Stimulated activated CD4-positive, alpha-beta T cell treated with anti-CD3 and anti-CD28 coated beads, TNF-alpha, amount 100 ng/mL, for 48 hours (primary cell): ENCODE measurements around the gene ANO4.
"Not testable (repeated sequence)": the region's sequence is repeated elsewhere in the genome, so short reads cannot be mapped to it uniquely, and the experiment has no call there.

Experiments
- DNase-seq, 3 donors: peaks; one replicate each; pipeline ENCODE4 v3.0.0-alpha.2; 2020; ENCODE audit warnings: low read depth in 3 of 3

Gene ANO4

DNA sequence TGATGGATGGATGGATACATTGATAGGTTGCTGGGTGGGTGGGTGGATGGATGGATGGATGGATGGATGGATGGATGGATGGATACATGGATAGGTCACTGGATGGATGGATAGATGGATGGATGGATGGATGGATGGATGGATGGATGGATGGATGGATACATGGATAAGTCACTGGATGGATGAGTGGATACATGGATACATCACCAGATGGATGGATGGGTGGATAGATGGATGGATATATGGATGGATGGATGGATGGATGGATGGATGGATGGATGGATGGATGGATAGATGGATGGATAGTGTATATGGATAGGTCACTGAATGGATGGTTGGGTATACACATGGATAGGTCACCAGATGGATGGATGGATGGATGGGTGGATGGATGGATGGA, 194.9 kb downstream of the ANO4 start:
- DNase-seq = not testable (repeated sequence)

DNA sequence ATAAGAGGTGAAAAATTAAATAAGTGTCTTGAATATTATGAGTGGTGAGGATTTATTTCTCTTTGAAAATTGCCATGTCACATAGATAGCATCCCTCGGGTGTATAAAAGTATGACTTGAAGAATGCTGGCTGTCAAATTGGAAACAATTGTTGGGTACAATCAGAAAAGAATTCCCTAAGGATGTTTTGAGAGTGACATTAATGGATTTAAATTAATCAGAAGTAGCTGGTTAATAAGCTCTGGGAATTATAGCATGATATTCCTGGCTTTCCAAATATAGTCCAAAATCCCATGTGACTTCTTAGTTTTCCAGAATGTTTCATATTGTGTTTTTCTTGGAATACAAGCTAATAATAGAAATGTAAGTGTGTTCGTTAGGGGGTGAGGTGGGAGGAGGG, 196.5 kb downstream of the ANO4 start:
- no peak for DNase-seq

DNA sequence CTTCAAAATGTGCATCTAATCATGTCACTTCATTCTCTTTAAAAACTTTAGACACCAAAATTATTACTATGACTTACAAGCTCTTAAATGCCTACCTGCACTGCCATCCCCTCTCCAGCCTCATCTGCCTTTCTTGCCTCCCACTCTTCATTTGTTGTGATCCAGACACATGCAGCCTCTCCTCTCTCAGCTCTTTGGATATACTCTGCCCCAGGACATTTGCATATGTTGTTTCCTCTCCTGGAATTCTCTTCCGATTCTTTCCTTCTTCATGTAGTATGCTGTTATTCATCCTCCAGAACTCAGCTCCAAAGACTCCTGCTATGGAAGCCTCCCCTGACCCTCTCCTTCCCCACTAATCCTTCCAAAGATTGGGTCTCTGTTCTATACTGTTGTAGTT, 197.6 kb downstream of the ANO4 start:
- DNase-seq = no peak

DNA sequence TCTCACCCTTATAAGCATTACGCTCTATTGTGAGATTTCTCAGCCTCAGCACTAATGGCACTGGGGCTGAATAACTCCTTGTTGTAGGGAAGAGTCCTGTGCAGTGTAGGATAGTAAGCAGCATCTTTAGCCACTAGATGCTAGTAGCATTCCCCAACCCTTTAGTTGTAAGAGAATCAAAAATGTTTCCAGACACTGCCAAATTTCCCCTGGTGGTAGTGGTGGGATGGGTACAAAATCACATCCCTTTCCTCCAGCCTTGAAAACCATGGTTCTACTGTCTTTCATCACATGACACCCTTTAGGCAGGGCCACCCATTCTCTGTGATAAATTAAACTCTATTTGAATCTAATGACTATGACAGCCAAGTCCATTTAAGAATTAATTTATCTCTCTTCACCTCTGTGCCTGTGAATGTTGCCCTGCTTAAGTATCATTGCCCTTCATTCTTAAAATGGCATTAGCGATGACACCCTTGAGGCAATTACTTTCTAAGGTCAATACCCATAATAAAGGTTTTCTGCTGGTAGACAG, 199.4 kb downstream of the ANO4 start:
- DNase-seq = no peak

DNA sequence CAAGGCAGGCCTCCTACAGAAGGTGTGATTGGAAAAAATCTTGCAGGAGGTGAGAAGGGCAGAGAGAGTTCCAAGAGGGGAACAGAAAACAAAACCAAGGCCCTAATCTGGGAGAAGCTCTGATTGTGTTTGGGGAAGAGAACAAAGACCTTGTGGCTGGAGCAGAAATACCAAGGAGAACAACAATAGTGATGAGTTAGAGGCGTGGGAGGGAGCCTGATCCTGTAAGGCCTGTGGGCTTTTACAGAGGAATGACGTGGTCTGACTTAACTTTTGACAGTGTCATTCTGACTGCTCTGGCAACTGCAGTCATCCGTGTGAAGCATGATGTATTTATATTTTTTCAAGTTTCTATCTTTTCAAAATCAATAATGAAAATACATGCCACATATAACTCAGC, 200.6 kb downstream of the ANO4 start:
- no peak for DNase-seq

DNA sequence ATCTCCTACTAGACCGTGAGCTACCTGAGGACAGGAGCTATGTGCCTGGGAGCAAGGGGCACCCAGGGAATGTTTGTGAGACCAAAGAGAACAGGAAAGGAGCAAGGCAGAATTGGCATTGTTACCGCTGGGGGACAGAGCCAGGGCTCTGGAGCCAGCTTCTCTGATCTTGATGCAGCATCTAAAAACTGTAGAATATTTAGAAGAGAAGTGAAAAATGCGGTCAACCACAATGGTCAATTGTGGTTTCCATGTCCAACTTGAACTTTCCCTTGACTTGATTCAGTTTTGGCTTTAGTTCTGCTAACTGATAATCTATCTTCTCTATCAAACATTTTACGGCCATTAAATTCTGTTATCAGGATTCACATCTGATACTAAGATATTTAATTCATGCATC, 201.2 kb downstream of the ANO4 start:
- no peak for DNase-seq

DNA sequence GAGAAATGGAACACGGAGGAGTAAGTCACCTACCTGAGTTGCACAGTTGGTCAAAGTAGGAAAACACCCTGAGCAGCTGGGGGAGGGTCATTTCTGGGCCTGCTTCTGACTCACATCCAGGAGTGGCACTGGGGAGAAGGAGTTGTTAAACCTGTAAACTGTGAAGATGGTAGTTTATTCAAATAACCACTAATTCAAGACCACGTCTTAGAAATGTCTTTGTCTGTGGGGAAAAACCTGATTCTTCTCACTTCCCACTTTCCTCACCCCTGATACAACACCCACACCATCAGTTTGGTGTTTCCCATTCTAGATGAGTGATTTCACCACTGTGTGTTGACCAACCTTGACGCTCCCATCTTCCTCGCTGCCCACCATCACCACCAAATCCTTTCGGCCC, 207.1 kb downstream of the ANO4 start:
- no peak for DNase-seq

DNA sequence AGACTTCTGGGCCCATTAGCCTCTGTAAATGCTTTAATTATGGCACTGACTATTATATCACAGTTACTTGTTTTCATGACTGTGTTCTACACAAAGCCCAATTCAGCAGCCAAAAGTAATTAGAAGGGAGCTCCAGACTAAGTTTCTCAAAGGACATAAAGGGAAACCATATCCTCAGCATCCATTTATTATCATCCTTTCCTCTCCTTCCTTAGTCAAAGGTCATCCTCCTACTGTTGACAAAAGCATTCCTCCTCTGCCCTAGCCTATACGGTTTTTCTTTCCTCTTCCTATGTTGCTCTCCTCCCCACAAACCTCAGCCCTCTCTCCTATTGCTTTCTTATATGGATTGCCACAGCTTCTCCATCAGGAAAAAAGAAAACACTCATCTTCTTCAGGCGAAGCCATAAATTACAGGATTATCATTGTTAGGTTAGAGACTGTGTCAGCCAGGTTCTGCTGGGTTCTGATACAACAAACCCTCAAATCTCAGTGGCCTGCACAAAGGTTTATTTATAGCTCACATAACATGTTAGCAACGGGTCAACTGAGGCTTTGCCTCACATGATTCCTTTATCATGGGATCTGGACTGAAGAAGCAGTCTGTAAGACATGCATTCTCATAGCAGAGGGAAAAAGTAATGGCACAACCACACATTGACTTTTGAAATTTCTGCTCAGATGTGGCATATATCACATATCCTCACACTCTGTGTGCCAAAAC, 208.3 kb downstream of the ANO4 start:
- DNase-seq = no peak

DNA sequence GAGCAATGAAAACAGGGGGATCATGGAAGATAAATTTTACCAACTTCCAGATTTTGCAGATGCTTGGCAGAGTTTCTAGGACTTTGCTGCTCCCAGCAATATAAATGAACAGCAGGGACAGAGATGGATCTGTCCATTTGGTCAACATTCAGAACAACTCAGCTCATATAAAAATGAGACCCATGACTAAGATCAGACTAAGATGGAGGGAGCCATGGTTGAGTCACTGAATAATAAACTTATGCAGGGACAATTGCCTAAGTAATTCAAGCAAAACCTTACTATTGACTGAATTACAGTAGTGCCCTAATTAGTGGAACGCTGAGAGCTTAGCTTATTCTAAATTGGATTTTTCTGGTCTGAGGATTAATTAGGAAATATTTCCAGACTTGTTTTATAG, 210.3 kb downstream of the ANO4 start:
- no peak for DNase-seq

DNA sequence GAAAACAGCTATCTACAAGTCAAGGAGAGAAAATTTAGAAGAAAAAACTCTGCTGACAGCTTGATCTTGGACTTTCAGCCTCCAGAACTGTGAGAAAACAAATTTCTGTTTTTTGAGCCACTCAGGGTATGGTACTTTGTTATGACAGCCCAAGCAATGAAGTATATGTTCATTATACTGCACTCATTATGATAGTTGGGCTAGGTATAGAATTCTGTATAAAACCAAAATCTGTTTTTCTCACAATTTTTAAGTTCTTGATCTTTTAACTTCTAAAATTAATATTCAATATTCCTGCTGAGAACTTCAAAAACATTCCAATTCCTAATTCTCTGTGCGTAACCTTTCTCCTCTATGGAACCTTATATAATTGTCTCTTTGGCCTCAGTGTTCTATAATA, 214.7 kb downstream of the ANO4 start:
- DNase-seq = no peak

DNA sequence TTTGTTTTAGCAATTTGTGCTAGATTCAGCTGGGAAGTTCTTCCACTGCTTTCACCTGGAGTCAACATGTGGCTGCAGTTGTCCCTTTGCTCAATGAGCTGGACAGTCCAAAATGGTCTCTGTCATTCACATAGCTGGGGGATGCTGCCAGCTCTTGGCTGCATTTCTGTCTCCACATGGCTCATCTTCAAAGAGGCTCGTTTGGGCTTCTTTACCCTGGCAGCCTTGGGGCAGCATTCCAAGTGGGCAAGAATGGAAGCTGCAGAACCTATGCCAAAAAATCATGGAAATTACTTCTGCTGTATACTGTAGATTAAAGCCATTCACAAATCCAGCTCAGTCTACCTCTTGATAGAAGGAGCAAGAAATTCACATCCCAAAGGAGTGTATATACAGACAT, 216.3 kb downstream of the ANO4 start:
- no peak for DNase-seq

DNA sequence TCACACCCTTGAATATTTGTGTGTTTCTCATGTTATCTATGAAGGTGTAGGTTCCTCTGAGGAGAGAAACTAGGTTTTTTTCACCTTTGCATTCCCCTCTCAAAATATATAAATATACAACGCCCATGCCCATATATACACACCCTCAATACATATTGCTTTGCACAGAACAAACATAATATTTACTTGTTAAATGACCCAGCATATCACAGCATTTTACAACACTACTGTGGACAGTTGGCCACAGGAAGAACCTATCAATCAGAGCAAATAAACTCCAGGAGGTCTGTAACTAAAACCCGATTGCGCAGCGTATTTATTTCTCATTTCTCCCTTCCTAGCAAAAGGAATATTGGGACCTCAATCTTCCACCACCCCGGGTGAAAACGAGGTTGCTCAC, 219.4 kb downstream of the ANO4 start:
- no peak for DNase-seq

DNA sequence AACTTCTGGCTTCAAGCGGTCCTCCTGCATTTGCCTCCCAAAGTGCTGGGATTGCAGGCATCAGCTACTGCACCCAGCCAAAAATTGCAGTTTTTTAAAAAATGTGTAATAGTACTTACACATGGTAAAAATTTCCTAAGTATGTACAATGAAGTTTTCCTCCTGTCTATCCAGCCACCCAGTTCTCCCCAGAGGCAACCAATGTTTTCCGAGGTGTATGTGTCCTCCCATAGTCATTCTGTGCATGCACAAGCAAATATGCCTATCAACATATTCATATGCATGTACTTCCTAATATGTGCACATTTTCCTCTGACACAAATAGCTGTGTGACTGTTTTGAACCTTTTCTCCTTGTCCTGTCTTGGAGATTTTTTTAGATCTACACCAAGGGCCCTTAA, 220.5 kb downstream of the ANO4 start:
- DNase-seq = no peak

DNA sequence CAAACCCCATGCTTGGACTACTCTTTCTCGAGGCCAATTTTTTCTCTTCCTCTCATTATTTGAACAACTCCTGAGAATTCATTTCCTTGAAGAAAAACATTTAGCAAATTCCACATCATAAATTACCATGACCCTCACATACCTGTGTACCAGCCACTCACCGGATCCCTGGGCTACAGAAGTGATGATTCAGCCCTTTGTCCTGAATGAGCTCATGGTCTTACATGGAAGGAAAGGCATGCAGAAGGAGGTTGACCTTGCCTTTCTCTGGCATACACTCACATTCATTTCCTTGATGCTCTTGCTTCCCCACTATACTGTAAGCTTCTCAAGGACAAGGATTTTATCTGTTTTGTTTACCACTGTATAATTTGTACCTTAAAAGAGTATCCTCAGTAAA, 224.0 kb downstream of the ANO4 start:
- DNase-seq = no peak

DNA sequence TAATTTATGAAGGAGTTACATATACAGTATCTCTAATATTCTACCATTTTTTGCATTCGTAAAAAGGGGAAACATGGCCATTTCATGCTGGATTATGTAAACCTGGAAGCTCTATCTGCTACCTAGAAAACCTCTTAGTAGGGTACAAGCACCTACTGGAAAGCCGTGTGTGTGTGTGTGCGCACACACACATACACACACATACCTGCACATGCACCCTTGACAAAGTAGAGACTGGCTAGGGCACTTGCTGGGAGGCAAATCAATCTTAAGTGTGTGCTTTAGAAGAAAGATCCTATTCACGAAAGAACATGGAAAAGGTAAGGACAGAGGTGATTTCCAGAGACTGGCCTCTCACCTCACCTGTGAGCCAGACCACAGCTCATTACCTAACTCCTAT, 224.6 kb downstream of the ANO4 start:
- DNase-seq = no peak

DNA sequence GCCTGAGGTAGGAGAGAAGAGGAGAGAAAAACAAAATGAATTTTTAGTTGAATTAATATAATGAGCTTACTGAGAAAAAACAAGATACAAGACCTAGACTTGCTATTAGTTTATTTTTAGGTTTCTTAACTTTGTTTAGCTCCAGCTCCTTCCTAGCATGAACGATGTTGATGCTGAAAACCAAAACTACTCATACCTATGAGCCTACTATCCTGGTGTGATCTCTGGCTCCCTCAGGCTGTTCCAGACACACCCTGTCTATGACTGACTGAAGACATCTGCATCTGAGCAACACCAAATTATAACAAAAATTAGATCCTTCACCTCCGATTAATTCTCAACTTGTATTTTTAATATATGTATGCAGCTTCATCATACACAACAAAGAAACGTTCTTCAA, 225.1 kb downstream of the ANO4 start:
- DNase-seq = no peak

DNA sequence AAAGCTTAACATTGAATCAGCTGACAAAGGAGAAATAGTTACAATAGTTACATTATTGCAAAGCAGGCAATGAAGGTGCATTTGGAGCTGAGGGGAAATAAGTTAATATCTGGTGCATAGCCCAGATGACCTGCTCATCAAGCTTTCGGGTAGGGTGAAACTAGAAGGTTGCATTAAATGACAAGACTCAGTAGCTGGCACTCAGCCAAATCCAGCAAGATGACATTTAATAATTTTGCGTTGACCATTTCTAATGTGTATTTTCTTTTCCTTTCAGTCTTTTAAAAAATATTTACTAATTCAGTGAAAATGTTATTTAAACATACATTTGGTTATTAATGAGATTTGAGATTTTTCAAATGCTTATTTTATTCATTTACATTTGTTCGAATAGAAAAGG, 226.9 kb downstream of the ANO4 start:
- DNase-seq = no peak

DNA sequence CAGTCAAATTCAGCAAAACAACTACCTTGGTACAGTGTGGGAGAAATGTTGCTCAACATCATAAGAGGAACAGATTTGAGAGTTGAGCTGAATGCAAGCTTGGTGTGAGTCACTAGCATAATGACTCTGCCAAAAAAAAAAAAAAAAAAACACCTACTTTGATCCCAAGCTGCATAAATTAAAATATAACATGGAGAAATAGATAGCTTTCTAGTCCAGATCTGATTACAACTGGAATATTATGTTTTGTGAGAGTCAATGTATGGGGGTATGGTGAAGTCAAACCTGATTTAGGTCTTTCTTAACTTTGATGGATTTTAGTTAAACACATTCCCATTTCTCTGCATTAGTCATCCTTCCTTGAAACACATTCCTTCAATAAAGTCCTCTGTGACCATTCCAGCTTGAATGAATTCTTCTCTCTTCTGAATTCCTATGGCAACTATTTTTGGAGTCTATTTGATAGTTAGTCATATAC, 227.4 kb downstream of the ANO4 start:
- no peak for DNase-seq

DNA sequence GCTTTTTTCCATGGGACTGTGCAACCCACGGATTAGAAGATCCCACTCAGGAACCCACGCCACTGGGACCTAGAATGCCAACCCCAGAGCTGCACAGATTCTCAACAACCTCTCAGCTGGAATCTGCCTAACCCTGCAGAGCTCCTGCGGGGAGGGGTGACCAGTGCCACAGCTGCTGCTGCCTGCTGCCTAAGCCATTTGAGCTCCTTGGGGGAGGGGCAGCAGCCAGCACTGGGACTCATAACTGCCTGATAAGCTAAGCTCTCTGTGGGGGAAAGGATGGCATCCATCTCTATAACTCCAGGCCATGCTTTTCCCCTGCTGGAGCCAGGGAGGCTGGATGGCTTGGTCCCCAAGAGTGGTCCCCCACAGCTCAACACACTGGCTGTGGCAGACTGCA, 232.6 kb downstream of the ANO4 start:
- DNase-seq = no peak

DNA sequence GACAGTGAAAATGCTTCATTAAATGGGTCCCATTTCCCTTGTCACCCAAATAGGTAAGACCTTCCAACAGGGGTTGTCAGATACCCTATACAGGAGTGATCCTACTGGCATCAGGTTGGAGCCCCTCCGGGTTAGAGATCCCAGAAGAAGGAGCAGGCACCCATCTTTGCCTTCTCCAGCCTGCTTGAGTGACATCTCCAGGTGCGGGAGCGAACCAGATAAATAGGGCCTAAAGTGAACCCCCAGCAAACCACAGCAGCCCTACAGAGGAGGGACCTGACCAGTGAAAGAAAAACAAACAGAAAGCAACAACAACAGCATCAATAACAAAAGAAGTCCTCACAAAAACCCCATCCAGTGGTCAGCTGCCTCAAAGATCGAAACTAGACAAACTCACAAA, 233.2 kb downstream of the ANO4 start:
- DNase-seq = no peak

DNA sequence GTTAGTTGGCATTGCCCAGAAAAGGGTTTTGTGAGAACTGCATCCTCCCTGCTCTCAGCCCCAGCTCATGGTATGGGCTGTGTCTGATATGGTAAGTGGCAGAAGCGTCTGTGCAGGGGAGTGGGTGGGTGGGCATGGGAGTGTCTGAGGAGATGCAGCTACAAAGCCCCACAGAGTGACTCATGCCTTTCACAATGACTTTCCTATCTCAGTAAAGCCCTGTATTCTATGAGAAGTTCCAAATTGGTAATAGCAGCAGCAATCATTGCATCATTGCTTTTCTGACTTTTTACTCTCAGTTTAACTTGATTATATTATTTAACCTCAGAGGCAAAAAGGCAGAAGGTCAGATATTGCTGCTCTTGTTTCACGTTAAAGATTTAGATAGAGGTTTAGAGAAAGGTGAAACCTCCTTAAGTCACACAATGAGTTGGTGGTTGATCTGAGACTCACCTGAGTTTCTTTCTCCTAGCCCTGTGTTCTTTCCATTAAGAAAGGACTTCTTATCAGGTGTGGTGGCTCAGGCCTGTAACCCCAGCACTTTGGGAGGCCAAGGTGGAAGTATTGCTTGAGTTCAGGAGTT, 243.8 kb downstream of the ANO4 start:
- no peak for DNase-seq

DNA sequence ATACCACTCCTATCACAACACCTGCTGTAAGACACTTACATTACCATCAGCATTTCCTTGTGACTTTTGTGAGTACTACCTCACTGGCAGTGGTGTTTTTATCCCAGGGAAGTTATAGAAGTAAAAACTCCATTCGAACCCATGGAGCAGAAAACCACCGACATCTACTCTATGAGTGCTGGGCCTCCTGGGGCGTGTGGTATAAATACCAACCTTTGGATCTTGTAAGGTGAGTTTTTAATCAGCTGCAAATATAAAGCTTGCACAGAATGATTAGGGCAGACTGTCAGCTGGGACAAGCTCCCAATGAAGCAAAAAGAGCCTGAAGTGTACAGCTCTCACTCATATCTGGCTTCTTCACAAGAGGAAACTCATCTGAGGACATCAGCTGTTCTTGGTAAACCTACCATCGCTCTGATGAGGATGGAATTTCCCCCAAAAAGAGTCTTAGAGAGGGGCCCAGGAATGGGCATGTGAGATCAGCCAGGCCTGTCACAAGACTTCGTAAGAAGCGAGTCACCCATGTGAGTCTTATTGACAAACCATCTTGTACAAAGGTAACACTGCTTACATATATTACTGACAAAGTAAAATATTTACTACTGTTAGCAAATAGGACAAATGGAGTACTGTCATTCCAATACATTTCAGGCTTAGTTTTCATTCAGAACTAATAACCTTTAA, 245.4 kb downstream of the ANO4 start:
- DNase-seq = no peak

DNA sequence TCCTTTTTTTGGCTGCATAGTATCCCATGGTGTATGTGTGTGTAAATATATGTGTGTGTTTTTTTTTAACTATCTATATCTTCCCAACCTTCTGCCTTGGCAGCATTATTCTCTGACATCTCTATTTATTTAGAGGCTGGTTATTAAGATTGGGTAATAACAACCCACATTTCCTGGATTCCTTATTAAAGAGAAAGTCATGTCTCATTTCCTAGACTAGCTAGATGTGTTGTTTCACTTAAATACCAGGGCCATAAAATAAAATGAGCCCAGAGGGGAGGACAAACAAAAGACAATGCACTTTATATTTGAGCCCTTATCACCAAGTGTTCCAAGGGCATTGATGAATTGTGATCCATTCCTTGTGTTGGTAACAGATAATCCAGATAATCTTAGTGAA, 246.4 kb downstream of the ANO4 start:
- DNase-seq = no peak
